Neural progenitor cell (in vitro differentiated cells): ENCODE data around the gene TREH. TPM values are rescaled to one million over a fixed set of nuclear protein-coding genes. Genes with fewer than 3 reads are reported as not detected.

ENCODE experiments used
- DNase-seq: peaks from one replicate; pipeline ENCODE4 v3.0.0-alpha.2; 2016; ENCODE audit warnings: low spot score
- H2AFZ ChIP-seq: fragments of 200-600 bp; sonication (generic); replicated peaks from 2 replicates; pipeline ENCODE4 v1.6.1; 2016; ENCODE audit warnings: antibody characterized with exemption
- H3F3A ChIP-seq: fragments of 200-600 bp; sonication (generic); 2 replicates; pipeline ENCODE4 v1.6.1; 2016; ENCODE audit warnings: antibody characterized with exemption, low read depth
- H3K27ac ChIP-seq: fragments of 200-600 bp; sonication (generic); 2 replicates; pipeline ENCODE4 v1.5.1; 2016; ENCODE audit warnings: mild to moderate bottlenecking
- H3K27me3 ChIP-seq: fragments of 200-600 bp; sonication (generic); 2 replicates; pipeline ENCODE4 v1.6.1; 2016; ENCODE audit warnings: mild to moderate bottlenecking, moderate library complexity
- H3K36me3 ChIP-seq: fragments of 200-600 bp; sonication (generic); 2 replicates; pipeline ENCODE4 v1.5.1; 2016
- H3K4me1 ChIP-seq: fragments of 200-600 bp; sonication (generic); 2 replicates; pipeline ENCODE4 v1.6.1; 2016; ENCODE audit warnings: mixed run types
- H3K4me2 ChIP-seq: fragments of 200-600 bp; sonication (generic); 2 replicates; pipeline ENCODE4 v1.6.1; 2016
- H3K4me3 ChIP-seq: fragments of 200-600 bp; sonication (generic); 2 replicates; pipeline ENCODE4 v1.5.1; 2016
- H3K79me2 ChIP-seq: fragments of 200-600 bp; sonication (generic); 2 replicates; pipeline ENCODE4 v1.6.1; 2016; ENCODE audit warnings: low read depth
- H3K9ac ChIP-seq: fragments of 200-600 bp; sonication (generic); 2 replicates; pipeline ENCODE4 v1.6.1; 2016
- H3K9me3 ChIP-seq: fragments of 200-600 bp; sonication (generic); 2 replicates; pipeline ENCODE4 v1.5.1; 2016; ENCODE audit warnings: low read depth
- H4K20me1 ChIP-seq: fragments of 200-600 bp; sonication (generic); 2 replicates; pipeline ENCODE4 v1.6.1; 2016; ENCODE audit warnings: low read depth
- H3K27ac Mint-ChIP-seq: 3 replicates; pipeline ENCODE4 v1.8.0; 2021; ENCODE audit warnings: mixed read lengths
- H3K27me3 Mint-ChIP-seq: 2 replicates; pipeline ENCODE4 v1.8.0; 2022; ENCODE audit warnings: low read depth, mild to moderate bottlenecking, inconsistent platforms, moderate library complexity, mixed read lengths; ENCODE audit not compliant: insufficient read depth
- H3K36me3 Mint-ChIP-seq: 3 replicates; pipeline ENCODE4 v1.8.0; 2021; ENCODE audit warnings: mixed read lengths
- H3K4me1 Mint-ChIP-seq: 3 replicates; pipeline ENCODE4 v1.8.0; 2021; ENCODE audit warnings: mixed read lengths
- H3K4me3 Mint-ChIP-seq: 3 replicates; pipeline ENCODE4 v1.8.0; 2021; ENCODE audit warnings: mild to moderate bottlenecking, moderate library complexity, mixed read lengths
- H3K9me3 Mint-ChIP-seq: 3 replicates; pipeline ENCODE4 v1.8.0; 2020; ENCODE audit warnings: mixed read lengths
- CTCF ChIP-seq: fragments of 200-600 bp; sonication (generic); IDR thresholded peaks from 2 replicates; pipeline ENCODE4 v1.5.1; 2017; ENCODE audit warnings: antibody characterized with exemption, mild to moderate bottlenecking
- EZH2 ChIP-seq: fragments of 200-600 bp; sonication (generic); IDR thresholded peaks from 2 replicates; pipeline ENCODE4 v1.6.1; 2017; ENCODE audit warnings: antibody characterized with exemption, mild to moderate bottlenecking, moderate library complexity
- EZH2phosphoT487 ChIP-seq: fragments of 200-600 bp; sonication (generic); IDR thresholded peaks from 2 replicates; pipeline ENCODE4 v1.6.1; 2017; ENCODE audit warnings: antibody characterized with exemption
- total RNA-seq: library from RNA; depleted of rRNA; stranded (reverse); fragments of >200 nt; gene quantifications from 2 replicates; pipeline ENCODE4 v1.2.3, GENCODE V29; 2015; ENCODE audit warnings: low replicate concordance

The TREH gene
- total RNA-seq, 1 donor from 2014 or later: not detected

GRCh38 chr11:118677977-118678376 lies 1.5 kb downstream of the TREH start:
- no peak overlapping the region for H3K27ac Mint-ChIP-seq
- H2AFZ ChIP-seq: no peak overlapping the region
- no peak for DNase-seq
- H3K27me3 ChIP-seq: no peaks in the 10 kb centered on the region
- no peak overlapping the region for H3K9ac ChIP-seq
- no peaks in the 10 kb centered on the region for H3F3A ChIP-seq
- H3K27me3 Mint-ChIP-seq: no peaks in the 10 kb centered on the region
- no peak overlapping the region for H3K4me3 Mint-ChIP-seq
- peaks cover 2% of the 10 kb centered on the region for H3K4me1 Mint-ChIP-seq
- H3K36me3 Mint-ChIP-seq: no peaks in the 10 kb centered on the region
- no peaks in the 10 kb centered on the region for H3K4me1 ChIP-seq
- H3K36me3 ChIP-seq: no peaks in the 10 kb centered on the region
- H4K20me1 ChIP-seq: no peaks in the 10 kb centered on the region
- H3K79me2 ChIP-seq: no peaks in the 10 kb centered on the region
- H3K9me3 Mint-ChIP-seq: peaks cover 10% of the 10 kb centered on the region
- H3K9me3 ChIP-seq: no peaks in the 10 kb centered on the region
- H3K4me3 ChIP-seq: no peak overlapping the region
- TF ChIP-seq CTCF (no peak), EZH2phosphoT487 (no peak), EZH2 (no peak)
- H3K4me2 ChIP-seq: no peak overlapping the region
- H3K27ac ChIP-seq: no peak overlapping the region

- no peak overlapping the region for H3K27ac ChIP-seq
- no peak overlapping the region for H3K9ac ChIP-seq
- H3K9me3 ChIP-seq: no peaks in the 10 kb centered on the region
- Mint-ChIP-seq H3K9me3 (peaks cover 29% of the 10 kb centered on the region), H3K27ac (no peak overlapping the region), H3K36me3 (no peaks in the 10 kb centered on the region), H3K4me3 (no peak overlapping the region), H3K27me3 (no peaks in the 10 kb centered on the region), H3K4me1 (peaks cover 2% of the 10 kb centered on the region)
- no peaks in the 10 kb centered on the region for H3K36me3 ChIP-seq
- no peak overlapping the region for H2AFZ ChIP-seq
- H4K20me1 ChIP-seq: no peaks in the 10 kb centered on the region
- no peaks in the 10 kb centered on the region for H3K4me1 ChIP-seq
- H3F3A ChIP-seq: no peaks in the 10 kb centered on the region
- no peak for DNase-seq
- no peaks in the 10 kb centered on the region for H3K27me3 ChIP-seq
- H3K79me2 ChIP-seq: no peaks in the 10 kb centered on the region
- no peak for TF ChIP-seq EZH2phosphoT487
- no peak for TF ChIP-seq EZH2
- no peak for TF ChIP-seq CTCF
- H3K4me3 ChIP-seq: no peak overlapping the region
- H3K4me2 ChIP-seq: no peak overlapping the region
Measured at GRCh38 chr11:118674082-118674435, 5.4 kb downstream of the TREH start.

- Histone ChIP-seq H4K20me1 (no peaks in the 10 kb centered on the region), H3K4me2 (no peak overlapping the region), H3K4me3 (no peak overlapping the region), H2AFZ (no peak overlapping the region), H3K36me3 (no peaks in the 10 kb centered on the region), H3K9ac (no peak overlapping the region), H3K79me2 (no peaks in the 10 kb centered on the region), H3K4me1 (no peaks in the 10 kb centered on the region), H3K9me3 (no peaks in the 10 kb centered on the region), H3K27me3 (no peaks in the 10 kb centered on the region), H3K27ac (no peak overlapping the region), H3F3A (no peaks in the 10 kb centered on the region)
- Mint-ChIP-seq H3K36me3 (no peaks in the 10 kb centered on the region), H3K9me3 (peaks cover 29% of the 10 kb centered on the region), H3K27me3 (no peaks in the 10 kb centered on the region), H3K4me1 (no peaks in the 10 kb centered on the region), H3K27ac (no peak overlapping the region), H3K4me3 (no peak overlapping the region)
- DNase-seq: no peak
- no peak for TF ChIP-seq EZH2phosphoT487
- TF ChIP-seq CTCF: no peak
- TF ChIP-seq EZH2: no peak
Measured at GRCh38 chr11:118673361-118674081, 5.9 kb downstream of the TREH start.
